ENCODE measurements around the gene GRAMD1B. TPM values are rescaled to one million over a fixed set of nuclear protein-coding genes. Genes with fewer than 3 reads are reported as not detected.
"Not testable (repeated sequence)": the region's sequence is repeated elsewhere in the genome, so short reads cannot be mapped to it uniquely, and the experiment has no call there.

GRAMD1B gene
- total and polyA plus RNA-seq, 3 experiments from 2014 or later, result 2.1 to 28.2 (median 27.9) TPM

- H3K27ac Mint-ChIP-seq, result peak overlapping the region; percentile 13 to 93 (median 74)
- H3K9me3 Mint-ChIP-seq, result no peaks in the 10 kb centered on the region
- H3K36me3 Mint-ChIP-seq, result no peaks in the 10 kb centered on the region
- no peaks in the 10 kb centered on the region for H3K27me3 ChIP-seq (ENCODE audit: insufficient read depth, low read length, poor library complexity, severe bottlenecking)
- no peak overlapping the region for H3K27ac ChIP-seq (ENCODE audit: low read depth, low read length)
- H3K36me3 ChIP-seq (ENCODE audit: insufficient read depth, low read length), result no peaks in the 10 kb centered on the region
- H3K9me3 ChIP-seq (ENCODE audit: low read length), result no peaks in the 10 kb centered on the region
- CTCF ChIA-PET, result interaction anchor here (1.0 to 1.4 kb wide), 2 partner anchors 21 to 47 kb away, joined by 3 to 8 read pairs; no protein-coding TSS in a partner anchor
- DNase-seq, result peak in 3 of 5 donors; percentile 48 to 63 (median 49)
- H3K4me3 ChIP-seq (ENCODE audit: low read length), result no peak overlapping the region
- peaks cover 30% of the 10 kb centered on the region for H3K4me1 ChIP-seq (ENCODE audit: insufficient read depth, low read length)
- peaks cover 32 to 59% (median 45%) of the 10 kb centered on the region in 3 donors for H3K4me1 Mint-ChIP-seq
- POLR2A ChIA-PET, result no interaction called here
- H3K27me3 Mint-ChIP-seq, result no peaks in the 10 kb centered on the region
- peak overlapping the region; percentile 0 to 57 (median 37) for H3K4me3 Mint-ChIP-seq
These were observed 24.1 kb downstream of the GRAMD1B start for GRCh38 chr11:123454060-123454651.

GRCh38 chr11:123454796-123455195 is 24.7 kb downstream of the GRAMD1B start:
- no peaks in the 10 kb centered on the region for H3K27me3 Mint-ChIP-seq
- peaks cover 32 to 59% (median 45%) of the 10 kb centered on the region in 3 donors for H3K4me1 Mint-ChIP-seq
- peak overlapping the region; percentile 13 to 92 (median 74) for H3K27ac Mint-ChIP-seq
- Histone ChIP-seq H3K4me1 (ENCODE audit: insufficient read depth, low read length) (peaks cover 30% of the 10 kb centered on the region), H3K9me3 (ENCODE audit: low read length) (no peaks in the 10 kb centered on the region), H3K27ac (ENCODE audit: low read depth, low read length) (no peak overlapping the region), H3K4me3 (ENCODE audit: low read length) (no peak overlapping the region), H3K27me3 (ENCODE audit: insufficient read depth, low read length, poor library complexity, severe bottlenecking) (no peaks in the 10 kb centered on the region), H3K36me3 (ENCODE audit: insufficient read depth, low read length) (no peaks in the 10 kb centered on the region)
- no peak for DNase-seq
- no peaks in the 10 kb centered on the region for H3K9me3 Mint-ChIP-seq
- POLR2A ChIA-PET, result no interaction called here
- no peaks in the 10 kb centered on the region for H3K36me3 Mint-ChIP-seq
- CTCF ChIA-PET, result interaction anchor here (0.9 to 1.4 kb wide), 2 partner anchors 47 kb away, joined by 3 to 8 read pairs; no protein-coding TSS in a partner anchor
- H3K4me3 Mint-ChIP-seq, result peak overlapping the region in 4 of 7 donors; percentile 24 to 57 (median 51)

- DNase-seq; H3K27me3 ChIP-seq (ENCODE audit: insufficient read depth, low read length, poor library complexity, severe bottlenecking); H3K27me3 Mint-ChIP-seq; H3K9me3 Mint-ChIP-seq; H3K36me3 Mint-ChIP-seq; H3K36me3 ChIP-seq (ENCODE audit: insufficient read depth, low read length); H3K27ac ChIP-seq (ENCODE audit: low read depth, low read length); H3K4me3 ChIP-seq (ENCODE audit: low read length); H3K9me3 ChIP-seq (ENCODE audit: low read length): not testable (repeated sequence)
- CTCF ChIA-PET, result interaction anchor here (0.6 to 0.7 kb wide), 3 partner anchors 86 to 195 kb away, joined by 3 to 4 read pairs (median 3); no protein-coding TSS in a partner anchor
- peak overlapping the region; percentile 16 to 78 (median 65) for H3K4me3 Mint-ChIP-seq
- peaks cover 30% of the 10 kb centered on the region for H3K4me1 ChIP-seq (ENCODE audit: insufficient read depth, low read length)
- peak overlapping the region; percentile 75 to 98 (median 92) for H3K27ac Mint-ChIP-seq
- H3K4me1 Mint-ChIP-seq, result peaks cover 30 to 55% (median 42%) of the 10 kb centered on the region in 3 donors
- POLR2A ChIA-PET, result interaction anchor here (0.7 kb wide), 1 partner anchor 756 kb away, joined by 3 read pairs; no protein-coding TSS in a partner anchor
These were observed 26.4 kb downstream of the GRAMD1B start for GRCh38 chr11:123456448-123456847.

GRCh38 chr11:123457187-123457770 is 27.2 kb downstream of the GRAMD1B start:
- CTCF ChIA-PET, result interaction anchor here (0.6 kb wide), 1 partner anchor 87 kb away, joined by 3 read pairs; no protein-coding TSS in a partner anchor
- H3K27ac ChIP-seq (ENCODE audit: low read depth, low read length), result peak overlapping the region; percentile 16
- no peaks in the 10 kb centered on the region for H3K27me3 ChIP-seq (ENCODE audit: insufficient read depth, low read length, poor library complexity, severe bottlenecking)
- Mint-ChIP-seq H3K4me1 (peaks cover 28 to 53% (median 40%) of the 10 kb centered on the region in 3 donors), H3K27ac (peak overlapping the region; percentile 47 to 98 (median 92)), H3K4me3 (peak overlapping the region in 6 of 7 donors; percentile 10 to 78 (median 61)), H3K9me3 (no peaks in the 10 kb centered on the region), H3K27me3 (no peaks in the 10 kb centered on the region), H3K36me3 (no peaks in the 10 kb centered on the region)
- POLR2A ChIA-PET, result no interaction called here
- no peaks in the 10 kb centered on the region for H3K36me3 ChIP-seq (ENCODE audit: insufficient read depth, low read length)
- H3K4me1 ChIP-seq (ENCODE audit: insufficient read depth, low read length), result peaks cover 30% of the 10 kb centered on the region
- peak in 3 of 5 donors; percentile 2 to 15 (median 6) for DNase-seq
- H3K4me3 ChIP-seq (ENCODE audit: low read length), result no peak overlapping the region
- no peaks in the 10 kb centered on the region for H3K9me3 ChIP-seq (ENCODE audit: low read length)

GRCh38 chr11:123458501-123458900 is 28.4 kb downstream of the GRAMD1B start:
- CTCF ChIA-PET, result interaction anchor here (1.6 kb wide), 1 partner anchor 51 kb away, joined by 3 read pairs; no protein-coding TSS in a partner anchor
- H3K4me1 Mint-ChIP-seq, result peaks cover 28 to 49% (median 40%) of the 10 kb centered on the region in 3 donors
- POLR2A ChIA-PET, result no interaction called here
- peaks cover 30% of the 10 kb centered on the region for H3K4me1 ChIP-seq (ENCODE audit: insufficient read depth, low read length)
- H3K27me3 Mint-ChIP-seq, result no peaks in the 10 kb centered on the region
- peaks cover 0 to 2% (median 0%) of the 10 kb centered on the region in 3 donors for H3K36me3 Mint-ChIP-seq
- H3K27ac Mint-ChIP-seq, result peak overlapping the region in 4 of 8 donors; percentile 12 to 80 (median 46)
- DNase-seq, result no peak
- no peak overlapping the region for H3K27ac ChIP-seq (ENCODE audit: low read depth, low read length)
- H3K27me3 ChIP-seq (ENCODE audit: insufficient read depth, low read length, poor library complexity, severe bottlenecking), result no peaks in the 10 kb centered on the region
- H3K36me3 ChIP-seq (ENCODE audit: insufficient read depth, low read length), result no peaks in the 10 kb centered on the region
- H3K4me3 ChIP-seq (ENCODE audit: low read length), result no peak overlapping the region
- no peaks in the 10 kb centered on the region for H3K9me3 ChIP-seq (ENCODE audit: low read length)
- H3K4me3 Mint-ChIP-seq, result peak overlapping the region in 1 of 7 donors; percentile 38
- H3K9me3 Mint-ChIP-seq, result no peaks in the 10 kb centered on the region

GRCh38 chr11:123460012-123460700 is 30.1 kb downstream of the GRAMD1B start:
- Histone ChIP-seq H3K27me3 (ENCODE audit: insufficient read depth, low read length, poor library complexity, severe bottlenecking) (no peaks in the 10 kb centered on the region), H3K4me1 (ENCODE audit: insufficient read depth, low read length) (peaks cover 19% of the 10 kb centered on the region), H3K36me3 (ENCODE audit: insufficient read depth, low read length) (no peaks in the 10 kb centered on the region), H3K27ac (ENCODE audit: low read depth, low read length) (no peak overlapping the region), H3K4me3 (ENCODE audit: low read length) (no peak overlapping the region), H3K9me3 (ENCODE audit: low read length) (no peaks in the 10 kb centered on the region)
- Mint-ChIP-seq H3K4me1 (peaks cover 16 to 37% (median 24%) of the 10 kb centered on the region in 3 donors), H3K9me3 (no peaks in the 10 kb centered on the region), H3K27me3 (no peaks in the 10 kb centered on the region), H3K36me3 (peaks cover 0 to 2% (median 0%) of the 10 kb centered on the region in 3 donors), H3K4me3 (no peak overlapping the region), H3K27ac (peak overlapping the region in 1 of 8 donors; percentile 61)
- ChIA-PET POLR2A (no interaction called here), CTCF (no interaction called here)
- no peak for DNase-seq

- Mint-ChIP-seq H3K4me1 (peaks cover 10 to 27% (median 14%) of the 10 kb centered on the region in 3 donors), H3K9me3 (no peaks in the 10 kb centered on the region), H3K27ac (no peak overlapping the region), H3K4me3 (no peak overlapping the region), H3K27me3 (no peaks in the 10 kb centered on the region), H3K36me3 (peaks cover 0 to 2% (median 0%) of the 10 kb centered on the region in 3 donors)
- H3K36me3 ChIP-seq (ENCODE audit: insufficient read depth, low read length), result no peaks in the 10 kb centered on the region
- no peak for DNase-seq
- H3K9me3 ChIP-seq (ENCODE audit: low read length), result no peaks in the 10 kb centered on the region
- CTCF ChIA-PET, result no interaction called here
- no peak overlapping the region for H3K4me3 ChIP-seq (ENCODE audit: low read length)
- H3K4me1 ChIP-seq (ENCODE audit: insufficient read depth, low read length), result peaks cover 15% of the 10 kb centered on the region
- no peaks in the 10 kb centered on the region for H3K27me3 ChIP-seq (ENCODE audit: insufficient read depth, low read length, poor library complexity, severe bottlenecking)
- POLR2A ChIA-PET, result no interaction called here
- H3K27ac ChIP-seq (ENCODE audit: low read depth, low read length), result no peak overlapping the region
These were observed 31.1 kb downstream of the GRAMD1B start for GRCh38 chr11:123461164-123461563.
